ENCODE results near the gene OPHN1.
"Not testable (repeated sequence)": the region's sequence is repeated elsewhere in the genome, so short reads cannot be mapped to it uniquely, and the experiment has no call there.

Gene OPHN1

GRCh38 chrX:68070119-68070518 lies 363.2 kb downstream of the OPHN1 start:
- DNase-seq (ENCODE audit: low read depth), result not testable (repeated sequence)

DNA sequence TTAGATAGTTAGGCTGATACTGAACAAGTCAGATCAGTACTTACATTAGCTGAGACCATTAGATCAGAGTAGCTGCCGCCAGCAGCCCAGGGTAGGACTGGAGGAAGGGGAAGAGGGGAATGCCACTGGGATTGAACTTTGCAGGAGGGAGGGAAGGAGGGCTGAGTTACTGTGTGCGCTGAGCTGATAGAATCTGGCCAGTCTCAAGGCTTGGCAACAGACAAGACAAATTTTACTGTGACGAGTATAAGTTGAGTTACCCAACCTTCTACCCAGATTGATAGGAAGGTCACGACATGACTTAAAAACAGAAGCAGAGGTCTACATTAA lies 372.1 kb downstream of the OPHN1 start:
- no peak for DNase-seq (ENCODE audit: low read depth)

DNA sequence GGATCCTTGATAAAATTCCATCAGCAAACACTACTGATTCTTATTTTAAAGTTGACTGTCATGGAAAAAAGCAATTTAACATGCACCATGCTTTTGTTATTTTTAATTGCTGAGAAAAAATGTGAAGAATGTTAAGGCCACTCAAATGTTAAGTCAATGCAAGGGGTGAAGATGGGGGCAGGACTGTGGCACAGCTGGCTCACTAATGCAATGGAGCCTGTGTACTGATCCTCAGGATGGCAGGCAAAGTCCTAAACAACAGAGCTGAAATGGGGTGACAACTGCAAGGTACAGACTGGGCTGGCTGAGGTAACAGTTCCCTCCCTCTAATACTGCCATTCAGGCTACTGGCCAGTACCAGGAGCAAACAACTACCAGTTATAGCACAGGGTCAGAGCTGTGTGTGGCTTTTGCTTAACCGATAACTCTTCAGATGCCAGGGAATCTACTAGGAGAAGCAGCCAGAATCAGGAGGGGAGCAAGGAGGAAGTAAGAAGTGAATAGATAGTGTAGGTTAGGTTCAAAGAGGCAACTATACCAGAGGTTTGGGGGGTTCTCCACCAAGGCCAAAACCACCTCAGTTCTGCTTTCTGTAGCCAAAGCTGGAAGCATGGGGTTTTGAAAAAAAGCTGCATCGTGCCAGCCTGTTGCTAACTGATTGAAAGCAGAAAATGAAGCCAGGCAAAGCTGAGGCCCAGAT lies 372.6 kb downstream of the OPHN1 start:
- DNase-seq (ENCODE audit: low read depth), result peak; percentile 58

- peak; percentile 58 for DNase-seq (ENCODE audit: low read depth)
These were observed 373.8 kb downstream of the OPHN1 start for GRCh38 chrX:68059469-68059868.

- peak; percentile 64 for DNase-seq (ENCODE audit: low read depth)
These were observed 383.8 kb downstream of the OPHN1 start for GRCh38 chrX:68049466-68049865.

DNA sequence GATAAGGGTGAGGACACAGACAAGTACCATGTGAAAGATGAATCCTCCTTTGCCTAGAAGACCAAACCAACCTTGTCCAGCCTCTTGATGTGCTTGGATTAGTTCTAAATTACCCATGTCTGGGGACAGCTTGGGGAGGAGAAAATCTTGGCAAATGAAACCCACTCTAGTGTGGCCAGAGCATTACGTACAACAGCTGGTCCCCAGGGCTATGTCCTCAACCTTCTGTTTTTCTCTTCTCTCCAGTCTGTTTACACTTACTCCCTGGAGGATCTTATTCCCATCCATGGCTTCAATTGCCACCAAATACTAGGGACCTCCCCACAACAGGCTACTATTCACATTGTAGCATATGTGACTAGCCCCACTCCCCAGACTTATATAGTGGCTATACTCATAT lies 384.5 kb downstream of the OPHN1 start:
- no peak for DNase-seq (ENCODE audit: low read depth)

DNA sequence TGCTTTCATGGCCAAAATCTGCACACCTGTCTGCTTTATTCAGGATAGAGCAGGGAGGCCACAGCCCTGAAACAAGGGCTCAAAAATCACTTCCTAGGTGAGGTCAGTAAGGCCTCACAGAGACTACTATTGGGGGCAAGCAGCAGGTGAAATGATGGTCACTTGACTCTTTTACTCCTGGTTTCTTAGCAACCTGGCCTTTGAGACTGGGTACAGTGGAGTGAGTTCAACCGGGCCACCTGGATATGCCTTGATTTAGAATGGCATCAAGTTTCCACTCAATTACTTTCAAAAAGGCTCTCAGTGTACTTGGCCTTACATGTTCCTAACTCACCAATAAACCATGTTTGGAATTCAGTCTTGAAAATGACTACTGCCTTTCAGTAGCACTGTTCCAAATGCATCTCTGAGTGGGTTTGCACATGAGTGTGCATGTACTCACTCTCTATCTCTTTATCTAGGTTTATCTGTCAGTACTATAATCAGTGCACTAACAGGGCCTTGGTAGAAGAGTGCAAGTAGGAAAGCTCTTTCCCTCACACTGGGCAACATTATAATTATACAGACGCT lies 388.2 kb downstream of the OPHN1 start:
- DNase-seq (ENCODE audit: low read depth), result peak; percentile 41

DNA sequence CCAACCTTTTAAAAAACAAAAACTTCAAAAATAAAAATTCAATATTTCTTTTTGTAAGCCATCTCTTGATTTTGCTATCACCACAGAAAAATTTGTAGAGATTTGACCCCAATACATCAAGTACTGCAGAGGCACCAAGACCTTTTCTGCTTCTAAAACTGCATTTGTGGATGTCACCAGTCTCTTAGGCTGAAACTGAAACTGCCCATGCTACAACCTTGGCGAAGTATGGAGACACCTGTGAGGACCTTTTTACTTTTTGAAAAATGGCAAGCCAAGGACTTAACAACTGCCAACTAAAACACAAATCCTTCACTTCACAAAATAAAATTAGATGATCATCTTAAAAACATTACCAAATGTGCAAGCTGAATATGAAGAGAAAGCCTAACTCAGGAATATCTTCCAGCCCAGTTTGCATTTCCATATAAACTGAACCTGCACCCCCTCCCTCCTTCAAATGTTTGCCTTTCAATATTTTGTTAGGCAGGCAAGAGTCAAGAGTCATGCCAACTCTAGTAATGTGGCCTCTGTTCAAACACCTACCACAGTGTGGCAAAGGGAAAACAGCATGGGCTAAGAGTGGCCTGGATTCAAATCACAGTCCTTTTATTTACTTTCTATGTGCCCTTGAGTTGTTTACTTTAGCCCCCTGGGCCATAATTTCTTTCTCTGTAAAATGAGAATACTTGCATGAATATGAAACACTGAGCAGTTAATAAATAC lies 389.4 kb downstream of the OPHN1 start:
- no peak for DNase-seq (ENCODE audit: low read depth)

GRCh38 chrX:68041110-68041509 lies 392.2 kb downstream of the OPHN1 start:
- DNase-seq (ENCODE audit: low read depth), result no peak

DNA sequence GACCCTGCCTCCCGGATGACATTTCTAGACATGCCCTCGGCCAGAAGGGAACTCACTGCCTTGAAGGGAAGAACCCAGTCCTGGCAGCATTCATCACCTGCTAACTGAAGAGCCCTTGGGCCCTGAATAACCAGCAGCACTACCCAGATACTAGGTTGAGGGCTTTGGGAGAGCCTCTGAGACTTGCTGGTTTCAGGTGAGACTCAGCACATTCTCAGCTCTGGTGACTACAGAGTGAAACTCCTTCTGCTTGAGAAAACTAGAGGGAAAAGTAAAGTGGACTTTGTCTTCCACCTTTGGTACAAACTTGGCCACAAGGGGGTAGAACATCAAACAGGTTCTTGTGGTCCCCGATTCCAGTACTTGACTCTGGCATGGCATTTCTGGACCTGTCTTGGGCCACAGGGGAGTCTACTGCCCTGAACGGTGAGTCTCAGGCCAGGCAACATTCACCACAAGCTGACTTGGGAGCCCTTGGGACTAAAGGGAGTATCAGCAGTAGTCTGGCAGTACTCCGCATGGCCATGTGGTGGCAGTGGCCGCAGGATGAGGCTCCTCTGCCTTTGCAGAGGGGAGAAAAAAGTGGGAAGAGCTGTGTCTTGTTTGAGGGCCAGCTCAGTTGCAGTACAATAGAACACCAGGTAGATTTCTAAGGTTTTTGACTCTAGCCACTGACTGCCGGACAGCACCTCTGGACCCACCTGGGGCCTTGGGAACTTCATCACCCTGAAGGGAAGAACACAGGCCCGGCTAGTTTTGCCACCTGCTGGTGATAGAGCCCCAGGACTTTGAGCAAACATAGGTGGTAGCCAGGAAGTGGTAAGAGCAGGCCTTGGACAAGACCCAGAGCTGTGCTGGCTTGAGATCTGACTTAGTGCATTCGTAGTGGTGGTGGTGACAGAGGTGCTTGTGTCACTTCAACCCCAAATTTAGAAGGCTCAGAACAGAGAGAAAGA lies 414.8 kb downstream of the OPHN1 start:
- DNase-seq (ENCODE audit: low read depth), result peak; percentile 48

- no peak for DNase-seq (ENCODE audit: low read depth)
These were observed 434.8 kb downstream of the OPHN1 start for GRCh38 chrX:67998540-67998939.
